SKM-1 (cell line): ENCODE data around the gene LTF.
A peak's percentile ranks its signal among the peaks of the same experiment; 100 is the strongest.

Experiments used
- DNase-seq: peaks from one replicate; lab custom pipeline; 2025; ENCODE audit not compliant: unreplicated experiment; lab: John Stamatoyannopoulos, UW

The LTF gene

DNA sequence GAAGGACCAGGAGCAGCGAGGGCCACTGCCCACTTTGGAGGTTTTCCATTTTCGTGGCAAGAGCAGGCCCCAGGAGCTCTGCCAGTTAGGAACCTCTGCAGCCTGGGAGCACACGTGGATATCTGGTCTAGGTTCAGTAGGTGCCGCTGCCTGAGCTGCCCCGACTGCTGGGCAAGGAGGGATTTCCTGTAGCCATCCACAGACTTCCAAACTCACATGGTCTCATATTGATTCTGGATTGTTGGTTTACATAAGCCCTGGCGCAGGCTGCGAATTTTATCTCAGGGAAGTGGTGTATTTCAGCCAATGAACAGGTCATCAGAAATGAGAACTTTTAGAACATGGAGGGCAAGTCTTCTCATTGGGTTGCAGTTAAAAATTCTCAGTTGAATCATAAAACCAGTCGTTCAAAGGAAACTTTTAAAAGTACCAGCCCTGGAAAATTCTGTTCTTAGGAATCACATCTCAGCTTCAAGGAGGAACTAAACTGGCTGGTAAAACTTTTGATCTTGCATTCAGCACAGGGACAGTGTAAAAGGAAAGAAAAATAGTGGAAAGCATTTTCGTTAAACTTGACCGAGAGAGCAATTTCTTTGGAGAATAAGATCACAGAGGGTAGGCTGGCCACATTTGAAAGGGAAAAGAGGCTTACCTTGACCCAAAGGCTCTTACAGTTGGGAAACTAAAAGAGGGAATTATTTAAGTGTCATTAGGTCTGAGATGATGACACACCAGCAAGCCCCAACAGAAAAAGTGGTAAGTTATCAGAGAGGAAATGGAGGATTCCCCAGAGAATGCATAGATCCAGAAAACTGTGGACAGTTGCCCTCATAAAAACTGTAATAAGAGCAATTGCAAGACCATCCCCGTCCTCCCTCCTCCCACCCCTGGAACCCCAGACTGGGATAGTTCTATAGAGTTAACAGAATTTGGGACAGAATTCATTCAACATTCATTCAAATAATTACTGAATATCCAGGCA lies 26.7 kb upstream of the LTF start:
- DNase-seq = no peak

DNA sequence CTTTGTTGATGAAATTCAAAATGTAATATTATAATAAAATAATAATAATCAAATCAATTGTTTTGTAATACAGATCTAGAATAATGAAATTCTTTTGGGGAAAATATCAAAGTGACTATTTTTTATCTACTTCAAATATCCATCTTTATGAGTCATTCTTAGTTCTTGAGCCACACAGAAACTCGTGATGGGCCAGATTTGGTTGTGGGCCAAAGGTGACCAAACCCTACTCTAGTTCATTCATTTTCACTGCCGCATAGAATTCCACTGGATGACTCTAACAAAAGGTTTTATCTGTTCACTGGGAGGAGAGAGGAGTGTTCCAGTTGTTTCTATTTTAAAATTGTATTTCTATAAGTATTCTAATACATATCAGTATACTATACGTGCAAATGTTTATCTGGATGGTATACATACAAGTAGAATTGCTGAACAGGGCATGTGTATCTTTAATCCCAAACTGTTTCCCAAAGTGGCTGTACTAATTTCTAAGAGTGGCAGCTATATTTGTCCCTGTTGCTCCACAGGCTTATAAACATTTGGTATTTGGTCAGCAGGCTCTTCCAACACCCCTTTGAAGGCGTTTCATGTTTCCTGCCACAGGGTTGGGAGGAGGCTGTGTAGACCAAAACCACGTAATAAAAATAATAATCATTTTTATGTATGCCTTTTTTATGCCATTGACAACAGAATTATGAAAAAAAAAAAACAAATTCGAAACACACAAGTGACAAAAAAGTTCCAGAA lies 25.8 kb upstream of the LTF start:
- DNase-seq = no peak

DNA sequence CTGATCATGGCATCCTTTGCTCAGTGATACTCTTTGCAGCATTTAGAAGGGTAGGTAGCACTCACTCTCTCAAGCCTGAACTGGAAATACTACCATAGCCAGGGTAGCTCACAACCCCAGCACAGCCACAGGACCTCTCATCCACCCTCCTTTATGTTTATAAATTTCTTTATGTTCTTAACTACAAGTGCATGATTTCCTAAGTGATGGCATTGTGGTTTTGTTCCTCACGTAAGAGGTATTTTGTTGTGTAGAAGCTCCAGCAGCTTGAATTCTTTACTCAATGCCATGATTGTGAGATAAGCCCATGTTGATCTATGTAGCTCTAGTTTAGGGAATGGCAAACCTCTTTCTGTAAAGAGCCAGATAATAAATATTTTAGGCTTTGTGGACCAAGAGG lies 25.2 kb upstream of the LTF start:
- no peak for DNase-seq

DNA sequence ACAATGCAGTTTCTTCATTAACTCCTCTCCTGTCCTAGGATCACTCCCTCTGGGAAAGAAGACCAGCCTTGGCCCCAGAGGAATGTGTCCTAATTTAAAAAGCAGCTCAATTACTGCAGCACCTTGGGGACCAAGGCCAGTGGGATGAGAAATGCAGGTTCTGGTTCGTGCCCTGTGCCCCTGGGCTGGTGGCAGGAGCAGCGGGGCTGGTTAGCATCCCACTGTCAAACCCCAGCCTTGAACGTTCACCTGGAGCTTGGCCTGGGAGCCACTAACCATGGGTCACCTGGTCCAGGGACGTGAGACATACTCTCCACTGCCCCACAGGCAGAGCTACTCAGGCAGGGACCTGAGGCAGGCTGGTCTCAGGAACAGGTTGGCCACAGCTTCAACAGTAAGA lies 24.7 kb upstream of the LTF start:
- no peak for DNase-seq

DNA sequence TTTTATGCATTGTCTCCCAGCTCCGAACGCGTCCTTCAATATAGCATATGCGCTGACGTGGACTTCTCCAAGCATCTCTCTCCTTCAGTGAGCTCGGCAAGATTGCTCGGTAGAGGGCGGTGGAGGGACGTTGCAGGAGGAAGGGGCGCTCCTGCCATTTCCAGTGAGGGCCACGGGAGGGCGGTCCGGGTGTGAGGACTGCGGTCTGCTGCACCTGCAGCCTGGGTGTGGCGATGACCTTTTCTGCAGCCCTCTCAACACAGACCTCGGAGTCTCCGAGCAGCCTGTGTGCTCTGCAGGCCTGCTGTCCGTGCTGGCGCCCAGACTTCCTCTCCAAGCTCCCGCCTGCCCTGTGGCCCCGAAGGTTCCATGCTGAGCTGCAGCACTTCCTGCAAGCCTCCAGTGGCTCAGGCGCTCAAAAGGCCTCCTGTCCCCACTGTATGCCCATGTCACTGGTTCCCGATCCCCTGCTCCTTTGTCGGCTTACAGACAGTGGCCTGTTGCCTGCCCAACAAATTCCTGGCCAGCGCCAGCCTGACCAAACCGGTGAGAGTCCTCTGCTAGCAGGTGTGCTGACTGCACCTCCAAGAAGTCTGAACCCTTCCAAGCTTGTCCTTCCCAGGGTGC lies 24.1 kb upstream of the LTF start:
- peak; percentile 89 for DNase-seq

DNA sequence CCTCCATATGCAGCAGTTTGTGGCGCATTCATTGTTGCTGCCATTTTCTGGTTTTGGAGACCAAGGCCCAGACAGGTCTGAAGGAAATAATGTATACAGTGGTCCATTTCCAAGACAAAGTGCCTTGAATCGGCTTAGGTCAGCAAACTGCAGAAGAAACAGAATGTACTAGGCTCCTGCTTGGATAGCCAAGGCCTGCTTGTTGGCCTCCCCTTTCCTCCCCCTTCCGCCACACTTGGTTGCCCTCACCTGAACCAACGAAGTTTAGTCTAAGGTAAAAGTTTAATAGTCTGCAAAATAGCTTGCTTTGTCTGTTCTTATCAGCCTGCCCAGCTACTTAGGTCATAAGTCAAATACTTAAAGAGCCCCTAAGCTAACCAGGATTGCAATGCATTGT lies 21.1 kb upstream of the LTF start:
- no peak for DNase-seq

DNA sequence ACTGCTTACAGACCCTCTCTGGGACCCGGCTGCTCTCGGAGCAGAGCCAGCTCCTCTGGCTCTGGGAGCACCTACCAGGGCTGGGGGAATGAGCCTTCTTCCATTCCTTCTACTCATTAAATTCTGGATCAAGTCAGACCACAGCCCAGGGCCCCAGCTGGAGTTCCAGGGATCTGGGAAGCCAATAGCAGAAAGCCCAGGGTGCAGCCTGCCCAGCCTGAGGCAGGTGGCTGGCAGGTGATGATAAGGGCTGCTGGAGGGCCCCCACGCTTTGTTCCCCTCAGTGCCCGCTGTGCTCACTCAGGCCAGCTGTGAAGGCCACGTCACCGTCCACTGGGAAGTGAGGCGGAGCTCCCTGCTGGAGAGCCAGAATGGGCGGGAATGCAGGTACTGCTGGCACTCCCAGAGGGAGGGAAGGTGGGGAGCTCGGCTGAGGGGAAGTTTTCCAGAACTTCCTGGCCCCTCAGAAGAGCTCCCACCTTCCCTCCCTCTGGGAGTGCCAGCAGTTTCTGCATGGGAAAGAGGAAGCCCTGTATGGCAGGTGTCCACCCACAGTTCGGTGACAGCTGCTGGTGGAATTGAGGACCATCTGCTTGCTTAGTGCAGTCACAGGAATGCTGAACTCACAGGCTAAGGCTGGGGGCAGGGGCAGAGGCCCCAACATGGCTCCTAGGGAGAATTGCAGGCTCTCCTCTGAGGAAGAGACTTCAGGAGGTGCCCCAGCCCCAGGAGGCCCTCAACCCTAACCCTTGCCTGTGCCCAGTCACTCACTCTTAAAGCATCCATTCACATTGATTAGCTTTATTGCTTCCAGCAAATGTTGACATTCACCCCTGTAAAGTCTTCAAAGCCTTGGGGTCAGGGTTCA lies 20.4 kb upstream of the LTF start:
- no peak for DNase-seq

DNA sequence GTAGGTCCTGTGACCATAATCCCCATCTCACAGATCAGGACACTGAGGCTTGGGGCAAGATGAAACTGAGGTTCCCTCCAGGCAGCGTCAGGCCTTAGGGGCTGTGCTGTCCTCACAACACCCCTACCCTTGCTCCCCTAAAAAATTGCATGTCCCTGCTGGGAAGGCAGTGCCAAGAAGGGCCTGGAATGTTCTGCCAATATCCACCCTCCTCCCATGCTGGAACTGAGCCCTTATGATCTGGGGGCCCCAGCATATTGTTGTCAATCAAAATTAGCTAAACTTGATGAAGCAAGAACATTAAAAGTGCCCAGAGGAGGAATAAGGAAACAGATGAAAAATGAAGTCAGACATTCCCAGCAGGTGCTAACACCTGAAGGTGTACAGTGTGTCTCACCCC lies 19.7 kb upstream of the LTF start:
- DNase-seq = no peak

DNA sequence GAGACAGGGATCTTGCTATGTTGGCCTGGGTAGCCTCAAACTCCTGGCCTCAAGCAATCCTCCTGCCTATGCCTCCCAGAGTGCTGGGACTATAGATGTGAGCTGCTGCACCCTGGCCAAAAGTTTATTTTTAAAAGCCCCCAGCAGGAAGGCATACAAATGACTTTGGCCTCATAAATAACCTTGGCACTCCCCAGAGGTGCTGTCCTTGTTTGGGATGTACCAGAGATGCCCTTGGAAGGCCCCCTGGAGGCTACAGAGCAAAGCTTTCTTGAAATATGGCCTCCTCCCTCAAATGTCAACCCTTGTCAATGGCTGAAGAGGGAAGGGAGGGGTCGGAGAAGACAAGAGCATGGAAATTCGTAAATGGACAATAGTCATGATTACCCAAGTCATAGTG lies 19.1 kb upstream of the LTF start:
- no peak for DNase-seq

DNA sequence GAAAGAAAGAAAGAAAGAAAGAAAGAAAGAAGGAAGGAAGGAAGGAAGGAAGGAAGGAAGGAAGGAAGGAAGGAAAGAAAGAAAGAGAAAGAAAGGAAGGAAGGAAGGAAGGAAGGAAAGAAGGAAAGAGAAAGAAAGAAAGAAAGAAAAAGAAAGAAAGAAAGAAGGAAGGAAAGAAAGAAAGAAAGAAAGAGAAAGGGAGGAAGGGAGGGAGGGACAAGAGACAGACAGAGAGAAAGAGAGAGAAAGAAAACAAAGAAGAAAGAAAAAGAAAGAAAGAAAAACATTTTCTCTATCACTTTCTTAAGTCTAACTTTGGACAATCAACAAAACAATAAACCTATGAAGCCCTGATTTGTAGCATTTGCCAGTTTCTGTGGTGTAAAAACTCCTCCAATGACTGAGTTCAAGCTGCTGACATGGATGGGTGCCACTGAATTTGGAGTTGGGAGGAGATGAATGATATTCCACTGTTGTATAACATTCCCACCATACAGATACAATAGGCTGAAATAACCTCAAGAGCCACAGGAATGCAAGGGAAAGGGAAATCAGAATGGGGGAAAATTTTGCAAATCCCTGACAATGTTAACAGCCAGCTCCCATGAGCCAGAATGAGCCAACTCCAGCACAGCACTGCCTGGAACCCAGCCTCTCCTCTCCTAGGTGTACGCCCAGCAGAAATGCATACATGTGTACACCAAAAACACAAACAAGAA lies 18.1 kb upstream of the LTF start:
- DNase-seq = no peak

DNA sequence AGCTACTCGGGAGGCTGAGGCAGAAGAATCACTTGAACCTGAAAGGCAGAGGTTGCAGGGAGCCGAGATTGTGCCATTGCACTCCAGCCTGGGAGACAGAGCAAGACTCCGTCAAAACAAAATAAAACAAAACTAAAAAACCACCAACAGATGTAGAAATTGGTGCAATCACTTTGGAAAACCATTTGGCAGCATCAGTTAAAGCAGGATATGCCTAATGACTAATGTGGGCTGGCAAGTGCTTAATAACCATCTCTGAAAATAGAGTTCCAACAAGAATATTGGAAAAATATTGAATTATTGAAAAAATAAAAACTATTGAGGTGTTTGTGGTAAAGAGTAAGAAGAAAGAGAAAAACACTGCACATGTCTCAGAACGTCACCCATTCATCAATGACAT lies 16.9 kb upstream of the LTF start:
- DNase-seq = no peak

DNA sequence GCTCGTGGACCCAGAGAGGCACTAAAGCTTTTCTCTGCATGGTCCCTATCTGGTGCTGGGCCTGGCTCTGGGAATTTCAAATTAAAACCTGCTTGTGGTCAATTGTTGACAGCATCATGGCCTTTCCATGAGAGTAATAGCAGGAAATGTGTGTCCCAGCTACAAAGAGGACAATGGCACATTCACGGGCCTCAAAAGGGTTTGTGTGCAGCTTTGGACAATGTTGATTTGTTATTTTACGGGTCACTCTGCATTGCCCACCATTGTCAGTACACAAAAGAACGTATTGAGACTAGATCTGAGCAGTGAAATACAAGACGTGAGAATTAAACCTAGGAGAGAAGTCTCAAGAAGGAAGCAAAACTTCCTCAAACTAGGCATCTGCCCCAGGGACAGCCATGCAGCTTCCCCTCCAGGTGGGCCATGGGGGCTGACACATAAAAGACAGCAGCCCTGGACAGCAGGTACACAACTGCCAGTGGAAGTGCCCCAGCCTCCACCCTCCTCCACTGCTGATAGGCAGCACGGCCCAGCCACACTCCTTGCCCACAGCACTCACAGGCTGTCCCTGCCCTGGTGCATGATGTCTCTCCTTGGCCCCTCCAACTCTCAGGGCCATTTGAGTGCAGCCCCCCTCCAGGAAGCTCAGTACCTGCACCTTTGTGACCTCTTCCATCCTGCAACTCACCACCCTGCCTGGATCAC lies 15.9 kb upstream of the LTF start:
- no peak for DNase-seq

DNA sequence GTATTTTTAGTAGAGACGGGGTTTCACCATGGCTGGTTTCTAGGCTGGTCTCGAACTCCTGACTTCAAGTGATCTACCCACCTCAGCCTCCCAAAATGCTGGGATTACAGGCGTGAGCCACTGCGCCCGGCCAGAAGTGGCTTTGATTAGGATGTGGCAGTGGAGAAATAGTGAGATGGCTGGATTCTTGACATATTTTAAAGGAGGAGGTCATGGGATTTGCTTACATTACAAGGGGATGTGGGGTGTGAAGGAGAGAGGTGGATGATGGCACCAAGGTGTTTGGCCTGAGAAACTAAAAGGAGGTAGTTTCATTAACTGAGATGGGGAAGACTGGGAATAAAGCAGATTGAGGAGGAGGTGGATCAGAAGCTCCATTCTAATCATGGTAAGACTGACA lies 15.0 kb upstream of the LTF start:
- no peak for DNase-seq

DNA sequence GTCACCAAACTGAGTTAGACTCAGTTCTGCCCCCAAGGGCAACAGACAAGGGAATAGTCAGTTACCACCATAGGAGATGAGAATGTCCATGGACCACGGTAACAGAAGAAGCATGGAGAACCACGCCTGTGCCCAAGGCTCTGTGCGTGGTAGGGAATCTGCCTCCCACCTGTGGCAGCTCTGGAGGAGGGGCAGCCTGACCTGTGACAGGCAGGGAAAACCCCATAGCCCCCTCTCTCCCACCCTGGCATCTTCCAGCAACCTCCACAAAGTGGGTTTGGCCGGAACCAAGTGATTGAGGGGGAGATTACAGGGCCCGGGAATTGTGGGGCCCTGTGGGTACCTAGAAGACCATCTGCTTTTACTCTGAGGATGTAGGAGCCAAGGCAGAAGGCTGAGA lies 14.3 kb upstream of the LTF start:
- DNase-seq = no peak

DNA sequence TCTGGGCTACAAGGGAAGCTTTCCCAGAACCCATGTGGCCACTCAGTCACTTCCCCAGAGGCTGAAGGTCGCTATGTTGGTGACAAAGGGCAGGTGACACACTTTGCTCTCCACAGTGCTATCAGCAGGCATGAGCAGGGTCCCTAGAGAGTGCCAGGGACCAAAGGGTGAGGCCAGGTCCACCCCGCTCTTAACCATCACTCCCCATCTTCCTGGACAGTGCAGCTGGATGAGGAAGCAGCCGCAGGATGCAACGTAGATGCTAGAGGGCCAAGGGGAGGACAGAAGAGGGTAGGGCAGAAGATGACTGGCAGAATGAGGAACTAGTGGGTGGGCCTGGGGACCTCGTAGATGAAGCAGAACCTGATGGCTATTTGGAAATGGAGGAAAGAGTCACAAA lies 13.6 kb upstream of the LTF start:
- peak; percentile 51 for DNase-seq

DNA sequence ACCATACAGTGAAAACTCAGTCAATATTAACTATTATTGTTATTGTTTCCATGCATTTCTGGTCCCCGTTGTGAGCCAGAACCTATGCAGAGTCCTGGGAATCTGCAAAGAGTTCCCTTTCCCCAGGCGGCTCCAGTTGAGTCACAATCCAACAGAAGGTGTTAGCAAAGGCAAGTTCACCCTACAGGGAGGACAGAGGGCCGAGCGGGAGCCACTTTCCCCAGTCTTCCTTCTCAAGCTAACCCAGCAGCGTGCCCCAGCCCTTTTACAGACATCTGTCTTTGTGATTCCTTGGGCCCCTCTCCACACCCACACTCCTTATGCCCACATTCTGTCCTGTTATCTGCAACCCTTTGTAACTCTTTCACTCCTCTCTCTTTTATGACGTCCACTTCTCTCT lies 13.1 kb upstream of the LTF start:
- DNase-seq = no peak

DNA sequence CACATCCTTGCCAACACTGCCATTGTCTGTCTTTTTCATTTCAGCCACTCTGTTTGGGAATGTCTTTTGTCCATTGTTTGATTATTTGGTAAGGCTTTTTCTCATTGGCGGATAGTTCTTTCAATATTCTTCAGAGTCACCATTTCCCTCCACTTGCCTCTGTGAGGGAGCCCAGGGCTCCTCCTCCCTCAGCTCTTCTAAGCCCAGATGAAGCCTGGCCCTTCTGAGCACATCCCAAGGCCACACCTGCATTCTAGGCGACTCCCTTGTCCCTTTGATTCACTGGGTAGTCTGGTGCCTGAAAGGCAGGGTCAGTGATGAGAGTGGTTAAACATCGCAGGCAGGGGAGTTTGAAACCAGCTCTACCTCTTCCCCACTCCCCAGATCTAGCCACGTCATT lies 12.4 kb upstream of the LTF start:
- no peak for DNase-seq

DNA sequence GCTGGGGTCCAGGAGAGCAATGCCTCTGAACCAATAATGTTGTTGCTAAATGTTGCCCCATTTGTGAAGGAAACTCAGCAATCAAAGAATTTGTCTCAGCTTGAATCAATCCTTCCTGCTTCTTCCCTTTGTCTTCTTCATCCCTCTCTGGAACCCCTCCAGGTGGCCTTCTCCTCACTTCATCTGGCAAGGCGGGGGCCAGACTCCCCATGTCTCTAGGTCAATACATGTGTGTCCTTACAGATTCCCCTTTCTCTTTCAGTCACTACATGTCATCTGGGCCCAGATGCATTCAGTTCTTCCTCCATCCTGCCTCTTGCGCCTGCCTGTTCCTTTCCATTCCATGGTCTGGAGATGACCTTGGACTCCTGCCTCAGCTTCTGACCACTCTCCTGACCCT lies 8.0 kb upstream of the LTF start:
- no peak for DNase-seq

DNA sequence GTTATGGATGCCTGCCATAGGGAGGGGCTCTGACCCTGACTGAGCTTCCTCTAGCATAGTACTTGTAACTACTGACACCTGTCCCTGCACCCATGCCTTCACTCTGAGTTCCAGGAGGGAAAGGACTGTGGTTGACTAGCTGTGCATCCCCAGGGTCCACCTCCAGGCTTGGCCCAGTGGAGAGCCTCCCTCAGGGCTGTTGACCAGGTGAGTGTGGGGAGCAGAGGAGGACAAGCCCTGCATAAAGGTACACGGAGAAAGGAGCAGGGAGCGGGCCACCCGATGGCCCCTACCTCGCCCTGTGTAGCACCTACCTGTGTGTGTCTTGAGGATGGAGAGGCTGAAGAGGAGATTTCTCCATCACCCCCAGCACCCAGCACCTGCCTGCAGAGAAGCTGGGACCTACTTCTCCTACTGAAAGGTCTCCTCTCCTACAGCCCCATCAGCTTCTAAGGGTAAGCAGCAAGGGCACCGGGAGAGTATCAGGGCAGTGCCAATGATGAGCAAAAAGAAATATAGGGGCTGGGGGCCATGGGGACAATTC lies 6.7 kb upstream of the LTF start:
- DNase-seq = no peak
